ENCODE results near the gene OR10D3.

OR10D3 gene

GRCh38 chr11:124194293-124195188 is 11.4 kb downstream of the OR10D3 start:
- no peak for TF ChIP-seq CTCF (IDR thresholded peaks at IDR 0.05; ENCODE audit: insufficient read depth, low read depth, low read length, missing control alignments)
- DNase-seq (ENCODE audit: low read depth): no peak
- no peak overlapping the region for H3K4me3 ChIP-seq (ENCODE audit: low read depth, low read length)

- DNase-seq (ENCODE audit: low read depth): peak; percentile 72
- no peak overlapping the region for H3K4me3 ChIP-seq (ENCODE audit: low read depth, low read length)
- TF ChIP-seq CTCF (IDR thresholded peaks at IDR 0.05; ENCODE audit: insufficient read depth, low read depth, low read length, missing control alignments): peak; percentile 80
Observed at GRCh38 chr11:124195189-124195734, 12.1 kb downstream of the OR10D3 start.

GRCh38 chr11:124197999-124198398 is 14.9 kb downstream of the OR10D3 start:
- no peak for TF ChIP-seq CTCF (IDR thresholded peaks at IDR 0.05; ENCODE audit: insufficient read depth, low read depth, low read length, missing control alignments)
- H3K4me3 ChIP-seq (ENCODE audit: low read depth, low read length): no peak overlapping the region
- no peak for DNase-seq (ENCODE audit: low read depth)

- no peak for TF ChIP-seq CTCF (IDR thresholded peaks at IDR 0.05; ENCODE audit: insufficient read depth, low read depth, low read length, missing control alignments)
- H3K4me3 ChIP-seq (ENCODE audit: low read depth, low read length): no peak overlapping the region
- DNase-seq (ENCODE audit: low read depth): no peak
Observed at GRCh38 chr11:124198897-124199296, 15.8 kb downstream of the OR10D3 start.

DNA sequence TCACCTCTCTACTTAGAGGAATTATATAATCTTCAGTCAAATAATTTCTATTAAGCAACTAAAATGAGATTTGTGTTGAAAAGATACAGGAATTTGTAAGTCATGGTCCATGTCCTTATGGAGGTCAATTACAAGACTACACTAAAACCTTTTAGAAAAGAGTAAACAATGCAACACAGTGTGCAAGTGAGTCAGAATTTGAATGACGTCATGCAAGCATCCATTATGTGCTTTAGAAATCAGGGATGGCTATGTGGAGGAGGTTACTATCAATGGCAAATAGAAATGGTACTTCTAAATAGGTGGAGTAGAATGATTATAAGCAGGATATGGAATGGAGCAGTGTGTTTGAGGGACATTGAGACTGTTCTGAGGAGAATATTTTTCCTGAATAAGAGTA is 16.6 kb downstream of the OR10D3 start:
- no peak for DNase-seq (ENCODE audit: low read depth)
- no peak overlapping the region for H3K4me3 ChIP-seq (ENCODE audit: low read depth, low read length)
- TF ChIP-seq CTCF (IDR thresholded peaks at IDR 0.05; ENCODE audit: insufficient read depth, low read depth, low read length, missing control alignments): no peak

GRCh38 chr11:124200671-124201070 is 17.5 kb downstream of the OR10D3 start:
- DNase-seq (ENCODE audit: low read depth): no peak
- TF ChIP-seq CTCF (IDR thresholded peaks at IDR 0.05; ENCODE audit: insufficient read depth, low read depth, low read length, missing control alignments): no peak
- H3K4me3 ChIP-seq (ENCODE audit: low read depth, low read length): no peak overlapping the region
